SK-N-MC (cell line): ENCODE measurements around the gene ATP13A3.

Experiments used
- EZH2 ChIP-seq: fragments of 200-600 bp; sonication (generic); IDR thresholded peaks from one replicate; pipeline ENCODE4 v1.6.1; 2017; ENCODE audit warnings: antibody characterized with exemption
- POLR2AphosphoS5 ChIP-seq: IDR thresholded peaks from 2 replicates; pipeline ENCODE4 v1.6.1; 2012; ENCODE audit warnings: mild to moderate bottlenecking, low read depth, low read length, borderline replicate concordance

GRCh38 chr3:194470615-194471014, 16.2 kb downstream of the ATP13A3 start:
- TF ChIP-seq EZH2: no peak
- TF ChIP-seq POLR2AphosphoS5: no peak
